ENCODE data around the gene RAB24.
"Not testable (repeated sequence)": the region's sequence is repeated elsewhere in the genome, so short reads cannot be mapped to it uniquely, and the experiment has no call there.

The RAB24 gene
- 3.5 to 5.5 (median 4.2) reads per million in 4 donors for total RNA-seq

- DNase-seq = peak; percentile 78 to 88 (median 82)
Measured at GRCh38 chr5:177303121-177303924, at the start of gene RAB24, which contains the start of gene PRELID1. Gene RAB24, minus strand, starts transcription at chr5:177303719. Its CDS starts 431 bp downstream, at chr5:177303288. Gene PRELID1, plus strand, starts transcription at chr5:177303799. Its CDS starts 187 bp downstream, at chr5:177303986.

- no peak for DNase-seq
Measured at GRCh38 chr5:177353093-177353492, 49.6 kb upstream of the RAB24 start.

GRCh38 chr5:177351392-177352329 is 48.1 kb upstream of the RAB24 start, which contains the start of gene LMAN2:
Gene LMAN2, minus strand, starts transcription at chr5:177351668. Its CDS starts 21 bp downstream, at chr5:177351647.
- peak; percentile 78 to 96 (median 86) for DNase-seq

GRCh38 chr5:177350776-177351391 is 47.4 kb upstream of the RAB24 start:
- no peak for DNase-seq

- no peak for DNase-seq
Measured at GRCh38 chr5:177349762-177350161, 46.2 kb upstream of the RAB24 start.

- no peak for DNase-seq
Measured at GRCh38 chr5:177349362-177349647, 45.8 kb upstream of the RAB24 start.

- DNase-seq = no peak
Measured at GRCh38 chr5:177347699-177348098, 44.2 kb upstream of the RAB24 start.

- no peak for DNase-seq
Measured at GRCh38 chr5:177346820-177347219, 43.3 kb upstream of the RAB24 start.

GRCh38 chr5:177344891-177345290 is 41.4 kb upstream of the RAB24 start:
- DNase-seq = no peak

- no peak for DNase-seq
Measured at GRCh38 chr5:177343777-177344176, 40.3 kb upstream of the RAB24 start.

GRCh38 chr5:177343000-177343399 is 39.5 kb upstream of the RAB24 start:
- DNase-seq = not testable (repeated sequence)

- DNase-seq = peak in 1 of 5 donors; percentile 20
Measured at GRCh38 chr5:177339107-177339638, 35.7 kb upstream of the RAB24 start.

- no peak for DNase-seq
Measured at GRCh38 chr5:177338251-177339106, 35.0 kb upstream of the RAB24 start.

GRCh38 chr5:177336603-177337494 is 33.3 kb upstream of the RAB24 start:
- no peak for DNase-seq

GRCh38 chr5:177336112-177336511 is 32.6 kb upstream of the RAB24 start:
- peak in 1 of 5 donors; percentile 40 for DNase-seq

GRCh38 chr5:177335701-177336065 is 32.2 kb upstream of the RAB24 start:
- no peak for DNase-seq

- DNase-seq = no peak
Measured at GRCh38 chr5:177334781-177335700, 31.5 kb upstream of the RAB24 start.

GRCh38 chr5:177334155-177334551 is 30.6 kb upstream of the RAB24 start:
- DNase-seq = no peak

- DNase-seq = no peak
Measured at GRCh38 chr5:177333420-177334154, 30.1 kb upstream of the RAB24 start.
